ENCODE results near the gene NHSL1.

DNA sequence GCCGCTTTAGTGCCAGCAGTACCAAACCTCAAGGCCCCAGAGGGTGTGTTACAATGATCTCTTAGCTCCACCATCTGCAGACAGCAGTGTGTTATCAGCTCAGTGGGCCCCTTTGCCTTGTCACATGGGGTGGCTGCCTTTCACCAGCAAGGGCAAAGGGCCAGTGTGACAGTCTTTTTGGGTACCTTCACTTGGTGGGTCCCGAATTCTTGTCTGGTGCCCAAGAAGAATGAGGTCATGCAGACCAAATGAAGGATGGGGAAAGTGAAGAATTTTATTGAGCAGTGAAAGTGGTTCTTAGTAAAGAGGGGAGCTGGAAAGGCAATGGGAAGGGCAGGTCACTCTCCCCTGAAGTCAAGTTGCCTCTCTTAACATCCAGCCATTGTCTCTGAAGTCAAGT is 124.5 kb downstream of the NHSL1 start:
- TF ChIP-seq, protein P1, sequence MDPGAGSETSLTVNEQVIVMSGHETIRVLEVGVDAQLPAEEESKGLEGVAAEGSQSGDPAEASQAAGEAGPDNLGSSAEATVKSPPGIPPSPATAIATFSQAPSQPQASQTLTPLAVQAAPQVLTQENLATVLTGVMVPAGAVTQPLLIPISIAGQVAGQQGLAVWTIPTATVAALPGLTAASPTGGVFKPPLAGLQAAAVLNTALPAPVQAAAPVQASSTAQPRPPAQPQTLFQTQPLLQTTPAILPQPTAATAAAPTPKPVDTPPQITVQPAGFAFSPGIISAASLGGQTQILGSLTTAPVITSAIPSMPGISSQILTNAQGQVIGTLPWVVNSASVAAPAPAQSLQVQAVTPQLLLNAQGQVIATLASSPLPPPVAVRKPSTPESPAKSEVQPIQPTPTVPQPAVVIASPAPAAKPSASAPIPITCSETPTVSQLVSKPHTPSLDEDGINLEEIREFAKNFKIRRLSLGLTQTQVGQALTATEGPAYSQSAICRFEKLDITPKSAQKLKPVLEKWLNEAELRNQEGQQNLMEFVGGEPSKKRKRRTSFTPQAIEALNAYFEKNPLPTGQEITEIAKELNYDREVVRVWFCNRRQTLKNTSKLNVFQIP (CRISPR knock-in tag; IDR thresholded peaks at IDR 0.05; ENCODE audit: borderline replicate concordance, low read depth) = no peak
- TF ChIP-seq OSR1 (CRISPR knock-in tag; IDR thresholded peaks at IDR 0.05) = no peak
- no peak for TF ChIP-seq ZFP30 (CRISPR knock-in tag; IDR thresholded peaks at IDR 0.05)

Measured in SK-N-SH treated with all-trans-retinoic acid at 6 μM for 48 hours (cell line).